Astrocyte of the spinal cord (primary cell): ENCODE results near the gene TRNAU1AP.

Source experiments
- DNase-seq: peaks from one replicate; pipeline ENCODE4 v3.0.0; 2011; ENCODE audit warnings: low read depth, low spot score
- H3K4me3 ChIP-seq: 2 replicates; pipeline ENCODE4 v1.5.1; 2011; ENCODE audit warnings: low read depth, mild to moderate bottlenecking, low read length, moderate library complexity
- in situ Hi-C: cut with HindIII; loops from 2 replicates; pipeline ENCODE4 v1.10.0; 2017; ENCODE audit warnings: low sequenced_read_pairs
- TF ChIP-seq, protein P1 (sequence below): IDR thresholded peaks from 2 replicates; pipeline ENCODE4 v1.5.1; 2012; ENCODE audit warnings: low read depth, mild to moderate bottlenecking, low read length, inconsistent platforms

TRNAU1AP gene

DNA sequence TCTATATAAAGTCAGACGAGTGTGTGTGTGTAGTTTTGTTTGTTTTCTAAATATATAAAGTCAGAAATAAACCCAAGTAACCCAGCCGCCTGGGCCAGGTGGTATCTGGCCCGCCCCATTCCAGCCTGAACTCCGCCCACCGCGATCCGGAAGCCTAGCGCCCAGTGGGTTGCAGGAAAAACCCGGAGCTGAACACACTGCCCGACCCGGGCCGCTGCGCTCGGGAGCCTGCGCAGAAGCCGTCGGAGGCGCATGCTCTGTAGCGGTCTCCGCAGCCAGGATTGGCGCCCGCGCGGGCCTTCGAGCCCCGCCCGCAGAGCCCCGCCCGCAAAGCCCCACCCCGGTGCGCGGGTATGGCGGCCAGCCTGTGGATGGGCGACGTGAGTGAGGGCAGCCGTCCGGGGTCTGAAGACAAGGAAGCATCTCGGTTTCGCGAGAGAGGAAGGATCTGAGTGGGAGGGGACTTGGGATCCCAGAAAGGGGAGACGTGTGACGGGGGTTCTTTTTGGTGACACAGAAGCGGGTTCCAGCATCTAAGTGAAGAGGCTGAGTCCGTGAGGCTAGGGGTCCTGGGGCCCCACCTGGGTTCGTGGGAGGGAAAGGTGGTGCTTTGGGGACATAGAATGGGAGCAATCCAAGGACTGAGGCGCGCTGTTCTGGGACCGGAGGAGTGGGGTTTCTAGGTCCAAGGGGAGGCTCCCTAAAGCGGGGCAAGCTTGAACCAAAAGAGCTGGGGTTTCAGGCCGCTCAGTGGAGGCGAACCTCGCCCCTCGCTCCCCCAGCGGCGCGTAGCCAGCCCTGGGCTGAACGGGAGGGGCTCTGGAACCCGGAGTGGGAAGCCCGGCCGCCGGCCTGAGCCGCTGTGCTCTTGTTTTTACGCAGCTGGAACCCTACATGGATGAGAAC is at the start of gene TRNAU1AP:
TRNAU1AP (plus strand) TSS at position 328 of the 906 bp plus-strand sequence; CDS start at position 354, 26 bp downstream.
- H3K4me3 ChIP-seq: peak within 1 kb of the TSS; percentile 98
- TF ChIP-seq, protein P1, sequence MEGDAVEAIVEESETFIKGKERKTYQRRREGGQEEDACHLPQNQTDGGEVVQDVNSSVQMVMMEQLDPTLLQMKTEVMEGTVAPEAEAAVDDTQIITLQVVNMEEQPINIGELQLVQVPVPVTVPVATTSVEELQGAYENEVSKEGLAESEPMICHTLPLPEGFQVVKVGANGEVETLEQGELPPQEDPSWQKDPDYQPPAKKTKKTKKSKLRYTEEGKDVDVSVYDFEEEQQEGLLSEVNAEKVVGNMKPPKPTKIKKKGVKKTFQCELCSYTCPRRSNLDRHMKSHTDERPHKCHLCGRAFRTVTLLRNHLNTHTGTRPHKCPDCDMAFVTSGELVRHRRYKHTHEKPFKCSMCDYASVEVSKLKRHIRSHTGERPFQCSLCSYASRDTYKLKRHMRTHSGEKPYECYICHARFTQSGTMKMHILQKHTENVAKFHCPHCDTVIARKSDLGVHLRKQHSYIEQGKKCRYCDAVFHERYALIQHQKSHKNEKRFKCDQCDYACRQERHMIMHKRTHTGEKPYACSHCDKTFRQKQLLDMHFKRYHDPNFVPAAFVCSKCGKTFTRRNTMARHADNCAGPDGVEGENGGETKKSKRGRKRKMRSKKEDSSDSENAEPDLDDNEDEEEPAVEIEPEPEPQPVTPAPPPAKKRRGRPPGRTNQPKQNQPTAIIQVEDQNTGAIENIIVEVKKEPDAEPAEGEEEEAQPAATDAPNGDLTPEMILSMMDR: no peak
- peak; percentile 97 for DNase-seq
- in situ Hi-C loops: no loop called here

DNA sequence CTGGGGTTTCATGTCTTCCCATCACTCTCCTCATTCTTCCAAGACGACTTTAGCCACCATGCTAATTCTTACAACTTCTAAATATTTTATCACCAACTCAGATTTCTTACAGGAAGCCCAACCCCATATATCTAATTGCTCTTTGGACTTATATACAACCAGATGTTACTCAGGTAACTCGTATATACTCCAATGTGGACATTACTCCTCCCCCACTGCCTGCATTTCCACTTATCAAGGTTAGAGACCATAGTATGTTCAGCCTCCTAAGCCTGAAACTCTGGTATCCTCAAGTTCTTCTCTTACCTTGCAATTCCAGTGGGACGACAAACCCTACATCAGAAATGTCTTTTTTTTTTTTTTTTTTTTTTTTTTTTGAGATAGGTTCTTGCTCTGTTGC is 49.8 kb upstream of the TRNAU1AP start:
- in situ Hi-C loops: no loop called here
- no peak overlapping the region for H3K4me3 ChIP-seq
- no peak for DNase-seq
- TF ChIP-seq, protein P1: no peak

DNA sequence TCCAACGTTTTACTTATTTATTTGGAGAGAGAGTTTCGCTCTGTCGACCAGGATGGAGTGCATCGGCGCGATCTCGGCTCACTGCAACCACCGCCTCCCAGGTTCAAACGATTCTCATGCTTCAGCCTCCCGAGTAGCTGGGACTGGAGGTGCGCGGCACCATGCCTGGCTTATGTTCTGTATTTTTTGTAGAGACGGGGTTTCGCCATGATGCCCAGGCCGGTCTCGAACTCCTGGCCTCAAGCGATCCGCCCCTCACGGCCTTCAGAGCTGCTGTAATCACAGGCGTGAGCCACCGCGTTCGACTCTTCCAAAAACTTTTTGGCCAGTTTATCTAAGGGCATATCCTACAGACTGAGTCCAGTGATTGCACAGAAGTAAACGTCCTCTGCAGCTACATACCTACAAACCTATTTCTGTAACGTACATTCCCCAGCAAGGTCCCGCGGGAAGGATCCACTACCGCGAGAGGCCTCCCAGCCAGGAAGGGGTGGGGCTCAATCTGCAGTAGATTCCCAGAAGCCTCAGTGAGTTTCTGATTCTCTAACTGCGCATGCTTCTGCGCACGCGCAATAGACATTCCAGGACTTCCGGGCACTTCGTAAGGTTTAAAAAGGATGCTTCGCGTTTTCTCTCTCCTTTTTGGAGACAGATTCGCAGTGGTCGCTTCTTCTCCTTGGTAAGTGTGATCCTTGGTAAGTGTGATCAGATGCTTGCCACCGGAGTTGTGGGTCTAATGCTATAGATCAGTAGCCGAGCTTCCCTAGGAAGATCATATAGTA is 47.3 kb upstream of the TRNAU1AP start, which contains the start of gene RCC1:
RCC1 (plus strand) TSS at position 638 of the 782 bp plus-strand sequence. CDS start 23,824 bp downstream, outside the sequence.
- H3K4me3 ChIP-seq: peak within 1 kb of the TSS; percentile 97
- in situ Hi-C loops: no loop called here
- peak; percentile 99 for DNase-seq
- TF ChIP-seq, protein P1: no peak

DNA sequence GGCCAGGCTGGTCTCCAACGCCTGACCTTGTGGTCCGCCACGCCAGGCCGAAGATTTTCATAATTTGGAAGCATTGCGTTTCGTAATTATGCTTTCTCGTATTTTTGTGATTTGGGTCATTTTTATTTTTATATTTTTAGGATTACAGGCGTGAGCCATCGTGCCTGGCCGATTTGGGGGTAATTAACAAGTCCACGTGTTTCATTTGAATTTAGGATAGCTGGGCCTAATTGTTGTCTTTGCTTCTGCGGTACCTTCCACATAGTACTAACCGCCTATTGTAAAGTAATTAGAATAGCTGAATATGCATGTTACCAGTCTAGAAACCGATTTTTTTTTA is 46.0 kb upstream of the TRNAU1AP start:
- DNase-seq: no peak
- in situ Hi-C loops: no loop called here
- H3K4me3 ChIP-seq: peak overlapping the region; percentile 97
- TF ChIP-seq, protein P1: no peak

DNA sequence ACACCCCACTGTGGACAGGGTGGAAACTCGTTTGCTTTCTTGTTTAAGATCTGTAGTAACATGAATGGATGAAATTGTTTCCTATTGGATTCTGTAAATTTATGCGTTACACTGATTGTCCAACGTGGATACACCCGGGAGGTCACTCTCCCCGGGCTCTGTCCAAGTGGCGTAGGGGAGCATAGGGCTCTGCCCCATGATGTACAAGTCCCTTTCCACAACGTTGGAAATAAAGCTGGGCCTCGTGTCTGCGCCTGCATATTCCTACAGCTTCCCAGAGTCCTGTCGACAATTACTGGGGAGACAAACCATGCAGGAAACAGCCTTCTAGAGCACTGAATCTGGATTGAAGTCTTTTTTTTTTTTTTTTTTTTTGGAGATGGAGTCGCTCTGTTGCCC is 45.6 kb upstream of the TRNAU1AP start:
- H3K4me3 ChIP-seq: peak overlapping the region; percentile 97
- TF ChIP-seq, protein P1: no peak
- in situ Hi-C loops: no loop called here
- peak; percentile 13 for DNase-seq

DNA sequence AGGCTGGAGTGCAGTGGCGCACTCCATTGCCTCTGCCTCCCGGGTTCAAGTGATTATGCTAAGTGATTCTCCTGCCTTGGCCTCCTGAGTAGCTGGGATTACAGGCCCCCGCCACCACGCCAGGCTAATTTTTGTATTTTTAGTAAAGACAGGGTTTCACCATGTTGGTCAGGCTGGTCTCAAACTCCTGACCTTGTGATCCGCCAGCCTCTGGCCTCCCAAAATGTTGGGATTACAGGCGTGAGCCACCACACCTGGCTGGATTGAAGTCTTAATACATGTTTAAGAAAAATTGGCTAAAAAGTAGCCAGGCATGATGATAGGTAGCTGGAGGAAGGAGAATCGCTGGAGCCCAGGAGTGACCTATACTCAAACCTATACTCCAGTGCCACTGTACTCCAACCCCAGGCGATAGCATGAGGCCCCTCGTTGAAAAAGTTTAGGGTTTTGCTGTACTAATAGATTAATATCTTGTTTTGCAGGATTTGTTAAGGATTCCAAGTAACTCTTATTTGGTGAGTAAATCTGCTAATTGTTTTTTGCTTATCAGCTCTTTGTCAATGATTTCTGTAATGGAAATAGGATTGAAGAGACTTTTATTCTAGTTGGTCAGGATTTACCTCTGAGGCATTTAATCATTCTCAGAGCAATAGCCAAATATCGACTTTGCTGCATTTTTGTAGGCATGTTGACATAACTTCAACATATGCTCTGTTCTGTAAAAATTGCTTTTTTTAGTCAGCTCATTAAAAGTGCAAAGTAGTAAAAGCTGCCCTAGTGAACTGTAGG is 45.0 kb upstream of the TRNAU1AP start:
- in situ Hi-C loops: no loop called here
- TF ChIP-seq, protein P1: no peak
- no peak for DNase-seq
- H3K4me3 ChIP-seq: peak overlapping the region; percentile 97
